HepG2 (cell line): Measurements from ENCODE around the gene FBXO30. TPM values are rescaled to one million over a fixed set of nuclear protein-coding genes. Genes with fewer than 3 reads are reported as not detected.
A peak's percentile ranks its signal among the peaks of the same experiment; 100 is the strongest.

Experiments
- ATAC-seq: fragments of 200-7000 bp; cut with Tn5 transposase; 3 replicates; pipeline ENCODE4 v1.9.1; 2020; ENCODE audit warnings: mild to moderate bottlenecking, moderate library complexity
- BruUV-seq: library from RNA; stranded (reverse); fragments of 400-500 nt; replicated peaks from 2 replicates; lab custom pipeline; 2021; lab: Mats Ljungman, UMichigan
- CTCF ChIA-PET: fragments of 300-600 bp; formaldehyde crosslinking; extraction: SDS; loops from one replicate; lab custom pipeline; 2021; ENCODE audit warnings: low total read pairs, inconsistent platforms, low intra/inter-chr PET ratio; lab: Yijun Ruan, JAX
- POLR2A ChIA-PET: fragments of 350-600 bp; sonication (Branson Sonifier 250); formaldehyde crosslinking; loops from one replicate; lab custom pipeline; 2020; ENCODE audit warnings: antibody characterized with exemption, inconsistent platforms; lab: Yijun Ruan, JAX
- DNase-seq: peaks from one replicate; pipeline ENCODE4 v3.0.0-alpha.2; 2015; ENCODE audit warnings: low spot score
- FAIRE-seq: peaks from 3 replicates; lab custom pipeline; 2011; peaks lifted over from hg19 to GRCh38; lab: Jason Lieb, UNC
- H2AFZ ChIP-seq: one replicate; pipeline ENCODE4 v1.6.1; 2011; ENCODE audit warnings: low read length, inconsistent platforms
- H3K27ac ChIP-seq: fragments of 300-600 bp; 3 replicates; pipeline ENCODE4 v1.8.0; 2011; ENCODE audit warnings: mixed run types, mild to moderate bottlenecking, mixed read lengths, low read length, inconsistent platforms; ENCODE audit not compliant: insufficient read depth; ENCODE audit errors: extremely low read length
- H3K27me3 ChIP-seq, 2 experiments: fragments of 200-600 bp in 1 of 2; 2 replicates in 1 of 2; 3 replicates in 1 of 2; pipeline versions ENCODE4 v1.6.0 to v1.8.0; 2011; ENCODE audit warnings: low read length in 2 of 2, mild to moderate bottlenecking in 2 of 2, moderate library complexity in 2 of 2, inconsistent platforms in 1 of 2; ENCODE audit not compliant: insufficient read depth in 2 of 2, control insufficient read depth in 1 of 2
- H3K36me3 ChIP-seq, 2 experiments: fragments of 200-600 bp in 1 of 2; replicated peaks in 1 of 2; 2 replicates in 1 of 2; 3 replicates in 1 of 2; pipeline versions ENCODE4 v1.5.1 to v1.8.0; 2011; ENCODE audit warnings: low read length in 2 of 2, inconsistent platforms in 1 of 2; ENCODE audit not compliant: insufficient read depth in 2 of 2, control insufficient read depth in 1 of 2
- H3K4me1 ChIP-seq: 2 replicates; pipeline ENCODE4 v1.5.1; 2012; ENCODE audit warnings: low read length, inconsistent platforms; ENCODE audit not compliant: insufficient read depth
- H3K4me2 ChIP-seq: 2 replicates; pipeline ENCODE4 v1.6.0; 2011; ENCODE audit warnings: low read depth, low read length, inconsistent platforms
- H3K4me3 ChIP-seq, 3 experiments: fragments of 200-600 bp in 1 of 3; sonication (generic), shearing (Covaris generic) in 1 of 3; replicated peaks in 1 of 3; 2 replicates each; pipeline ENCODE4 v1.5.1; 2011 to 2016; ENCODE audit warnings: low read length in 3 of 3, inconsistent platforms in 2 of 3, low read depth in 2 of 3, mild to moderate bottlenecking in 2 of 3, control low read depth in 1 of 3, mixed read lengths in 1 of 3; ENCODE audit not compliant: insufficient read depth in 1 of 3
- H3K79me2 ChIP-seq: one replicate; pipeline ENCODE4 v1.6.1; 2011; ENCODE audit warnings: low read length, inconsistent platforms; ENCODE audit not compliant: insufficient read depth
- H3K9ac ChIP-seq: 2 replicates; pipeline ENCODE4 v1.6.0; 2011; ENCODE audit warnings: mild to moderate bottlenecking, low read depth, low read length, inconsistent platforms; ENCODE audit not compliant: insufficient read depth
- H3K9me3 ChIP-seq: 2 replicates; pipeline ENCODE4 v1.5.1; 2012; ENCODE audit warnings: mild to moderate bottlenecking, low read length
- H4K20me1 ChIP-seq: 2 replicates; pipeline ENCODE4 v1.6.0; 2011; ENCODE audit warnings: inconsistent platforms, mild to moderate bottlenecking, low read length, moderate library complexity; ENCODE audit not compliant: insufficient read depth
- AFF4 ChIP-seq: sonication (generic); formaldehyde crosslinking; IDR thresholded peaks from 2 replicates; pipeline ENCODE4 v1.4.0; 2020; ENCODE audit warnings: missing genetic modification reagents
- ATF7 ChIP-seq, 2 experiments: fragments of 450-650 bp in 1 of 2; sonication (generic) in 1 of 2; formaldehyde crosslinking in 1 of 2; IDR thresholded peaks; 2 replicates each; pipeline versions ENCODE4 v1.4.0 to v1.6.1; 2016 to 2020; ENCODE audit warnings: antibody characterized with exemption in 1 of 2, mild to moderate bottlenecking in 1 of 2, missing genetic modification reagents in 1 of 2
- CREB1 ChIP-seq, 2 experiments: fragments of 450-650 bp in 1 of 2; IDR thresholded peaks; 2 replicates each; pipeline ENCODE4 v1.6.1; 2016 to 2017; ENCODE audit warnings: control low read depth in 1 of 2, mild to moderate bottlenecking in 1 of 2, missing compliant biosample characterization in 1 of 2, missing genetic modification characterization in 1 of 2
- KDM1A ChIP-seq: IDR thresholded peaks from 2 replicates; pipeline ENCODE4 v1.6.1; 2016; ENCODE audit warnings: missing compliant biosample characterization
- MAFK ChIP-seq, 2 experiments: IDR thresholded peaks in 1 of 2; conservative IDR thresholded peaks in 1 of 2; 2 replicates each; pipeline ENCODE4 v1.6.1; 2011; ENCODE audit warnings: improper control_type of control experiment in 2 of 2, low read length in 2 of 2
- NR0B2 ChIP-seq: sonication (generic); formaldehyde crosslinking; IDR thresholded peaks from 2 replicates; pipeline ENCODE4 v1.4.0; 2020; ENCODE audit warnings: mild to moderate bottlenecking, missing genetic modification reagents
- ZNF232 ChIP-seq: sonication (generic); formaldehyde crosslinking; IDR thresholded peaks from 2 replicates; pipeline ENCODE4 v1.4.0; 2020; ENCODE audit warnings: missing genetic modification reagents, borderline replicate concordance
- ZNF577 ChIP-seq: sonication (generic); formaldehyde crosslinking; IDR thresholded peaks from 2 replicates; pipeline ENCODE4 v1.4.0; 2020; ENCODE audit warnings: mild to moderate bottlenecking, low read depth, missing genetic modification reagents, borderline replicate concordance
- ZNF629 ChIP-seq: sonication (generic); formaldehyde crosslinking; conservative IDR thresholded peaks from 2 replicates; pipeline ENCODE4 v1.5.0; 2020; ENCODE audit warnings: missing genetic modification reagents
- ZNF780A ChIP-seq: sonication (generic); formaldehyde crosslinking; IDR thresholded peaks from 2 replicates; pipeline ENCODE4 v1.8.0; 2022; ENCODE audit warnings: mild to moderate bottlenecking, missing genetic modification reagents, moderate library complexity
- WGBS: methylation state at CpG from one replicate; pipeline ENCODE4 v1.1.6; 2017; ENCODE audit warnings: low lambda C conversion rate; 5-methylcytosine and 5-hydroxymethylcytosine counted together
- in situ Hi-C: cut with HindIII; loops from 2 replicates; pipeline ENCODE4 v1.10.0; 2017; ENCODE audit warnings: low pct_unique_long_range_greater_than_20kb; ENCODE audit not compliant: extremely low pct_ligation_motif_present
- intact Hi-C: fragments of 100-400 bp; cut with micrococcal nuclease; formaldehyde crosslinking; loops from one replicate; pipeline ENCODE4 v1.10.0; 2022; ENCODE audit not compliant: unreplicated experiment
- polyA plus RNA-seq, 8 experiments: library from polyadenylated mRNA; depleted of rRNA in 3 of 8; stranded (reverse) in 7 of 8; unstranded in 1 of 8; fragments of >200 nt; fragmentation: Illumina TruSeq in 4 of 8; extraction: Trizol in 4 of 8; gene quantifications; 2 replicates each; pipeline versions ENCODE4 v1.2.1 to v1.2.3, GENCODE V29; 2011 to 2016; ENCODE audit warnings: low read depth in 4 of 8, missing spikeins in 1 of 8, mixed read lengths in 1 of 8; ENCODE audit not compliant: insufficient read depth in 1 of 8
- total RNA-seq, 5 experiments: library from RNA; depleted of rRNA; stranded (reverse); fragments of >200 nt; fragmentation: Illumina TruSeq; extraction: Trizol; gene quantifications; 2 replicates each; pipeline ENCODE4 v1.2.3, GENCODE V29; 2016; ENCODE audit warnings: low read depth in 1 of 5

The FBXO30 gene
- total and polyA plus RNA-seq, 2 of the 13 experiments (the other 11 are each of a cell fraction or from before 2014, with no cell fraction given): 3.2 to 7.1 TPM

DNA sequence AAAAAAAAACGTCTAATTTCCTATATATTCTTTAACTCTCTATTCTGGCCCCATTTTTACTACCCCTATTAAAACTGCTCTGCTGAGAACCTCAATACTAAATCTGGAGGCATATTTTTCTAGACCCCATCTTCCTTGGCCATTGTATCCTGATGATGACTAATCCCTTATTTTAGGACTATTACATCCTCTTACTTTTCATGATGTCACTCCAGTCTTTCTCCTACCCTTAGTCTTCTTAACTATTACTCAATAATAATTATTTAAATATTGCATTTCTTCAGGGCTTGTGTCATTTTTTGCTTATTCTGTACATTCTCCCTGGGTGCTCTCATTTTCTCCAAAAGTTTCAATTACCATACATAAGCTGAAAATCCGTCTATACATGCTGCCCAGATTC is 6.4 kb downstream of the FBXO30 start:
- DNase-seq: no peak
- CTCF ChIA-PET: no interaction called here
- no TSS peak for BruUV-seq
- intact Hi-C loops (loop anchor here (5.0 kb wide), 1 partner anchor 1046 kb away; no protein-coding TSS in a partner anchor), in situ Hi-C loops (loop anchor here (25.0 kb wide), 1 partner anchor 1504 kb away; no protein-coding TSS in a partner anchor)
- Histone ChIP-seq H4K20me1 (peaks cover 8% of the 10 kb centered on the region), H2AFZ (no peak overlapping the region), H3K4me2 (no peak overlapping the region), H3K4me1 (peaks cover 25% of the 10 kb centered on the region), H3K4me3 (no peak overlapping the region), H3K9me3 (no peaks in the 10 kb centered on the region), H3K27me3 (no peaks in the 10 kb centered on the region), H3K36me3 (peaks cover 10 to 28% of the 10 kb centered on the region in 2 experiments), H3K9ac (no peak overlapping the region), H3K27ac (no peak overlapping the region), H3K79me2 (peaks cover 62% of the 10 kb centered on the region)
- POLR2A ChIA-PET: no interaction called here
- TF ChIP-seq CREB1 (IDR thresholded peaks at IDR 0.05) (peak; percentile 34; the same call in 1 of the 2 replicates), CREB1 (CRISPR knock-in tag; IDR thresholded peaks at IDR 0.05) (no peak), MAFK (conservative IDR thresholded peaks at IDR 0.05 in 1 of 2, IDR thresholded peaks at IDR 0.05 in 1 of 2; ENCODE audit: low read length in 2 of 2) (0 out of 4 replicates have a peak, but pooled peaks of 1 of the 2 experiments have one; percentile 5), ZNF577 (CRISPR knock-in tag) (no peak), ATF7 (IDR thresholded peaks at IDR 0.05) (peak; percentile 47; the same call in 1 of the 2 replicates), ATF7 (CRISPR knock-in tag; IDR thresholded peaks at IDR 0.05) (no peak)
- WGBS: 83% methylated on average over 2 of the region's 2 CpGs
- no peak for FAIRE-seq
- ATAC-seq: no peak

- Histone ChIP-seq H3K9me3 (no peaks in the 10 kb centered on the region), H3K4me1 (no peaks in the 10 kb centered on the region), H3K9ac (no peak overlapping the region), H3K4me3 (no peak overlapping the region), H3K27ac (no peak overlapping the region), H2AFZ (no peak overlapping the region), H3K27me3 (no peaks in the 10 kb centered on the region), H4K20me1 (no peaks in the 10 kb centered on the region; the same call in 1 of the 2 replicates), H3K36me3 (peaks cover 13 to 42% of the 10 kb centered on the region in 2 experiments), H3K4me2 (no peak overlapping the region), H3K79me2 (peaks cover 15% of the 10 kb centered on the region)
- intact Hi-C loops: no loop called here
- TF ChIP-seq ZNF232 (CRISPR knock-in tag) (no peak), ZNF780A (CRISPR knock-in tag) (0 out of 2 replicates have a peak, but pooled peaks have one; percentile 1), NR0B2 (CRISPR knock-in tag) (no peak), ZNF629 (peak; percentile 88), AFF4 (CRISPR knock-in tag) (no peak), KDM1A (0 out of 2 replicates have a peak, but pooled peaks have one; percentile 53)
- CTCF ChIA-PET: no interaction called here
- in situ Hi-C loops: loop anchor here (25.0 kb wide), 1 partner anchor 1510 kb away; no protein-coding TSS in a partner anchor
- no peak for DNase-seq
- no peak for FAIRE-seq
- POLR2A ChIA-PET: interaction anchor here (1.2 to 2.6 kb wide), 2 partner anchors 10 to 67 kb away, joined by 4 to 7 read pairs; partner anchors contain the start of gene EPM2A
- 98% methylated on average over 5 of the region's 5 CpGs for WGBS
- ATAC-seq: no peak
- no TSS peak for BruUV-seq
These were observed 12.5 kb downstream of the FBXO30 start for GRCh38 chr6:145802141-145802540.
